Muscle of arm (tissue), 14 donors: ENCODE data around the gene TCHHL1. TPM values are rescaled to one million over a fixed set of nuclear protein-coding genes. Genes with fewer than 3 reads are reported as not detected.

Experiments
- DNase-seq: peaks from one replicate; pipeline ENCODE4 v3.0.0-alpha.2; 2013
- long read RNA-seq, 11 donors: transcript quantifications; one replicate each; lab custom pipeline, GENCODE V29; 2026
- polyA plus RNA-seq, 12 donors: library from polyadenylated mRNA; unstranded; fragments of 120-200 nt; gene quantifications; one replicate each; pipeline ENCODE4 v1.2.1, GENCODE V29; 2013; ENCODE audit not compliant: insufficient read length in 12 of 12

Gene TCHHL1
- polyA plus RNA-seq = not detected
- long read RNA-seq, donor 1 = 0 reads
- long read RNA-seq, donor 2 = 0 reads
- long read RNA-seq, donor 3 = 0 reads
- long read RNA-seq, donor 4 = 0 reads
- long read RNA-seq, donor 5 = 0 reads
- long read RNA-seq, donor 6 = 0 reads
- long read RNA-seq, donor 7 = 0 reads
- long read RNA-seq, donor 8 = 0 reads
- long read RNA-seq, donor 9 = 0 reads
- long read RNA-seq, donor 10 = 0 reads
- long read RNA-seq, donor 11 = 0 reads

DNA sequence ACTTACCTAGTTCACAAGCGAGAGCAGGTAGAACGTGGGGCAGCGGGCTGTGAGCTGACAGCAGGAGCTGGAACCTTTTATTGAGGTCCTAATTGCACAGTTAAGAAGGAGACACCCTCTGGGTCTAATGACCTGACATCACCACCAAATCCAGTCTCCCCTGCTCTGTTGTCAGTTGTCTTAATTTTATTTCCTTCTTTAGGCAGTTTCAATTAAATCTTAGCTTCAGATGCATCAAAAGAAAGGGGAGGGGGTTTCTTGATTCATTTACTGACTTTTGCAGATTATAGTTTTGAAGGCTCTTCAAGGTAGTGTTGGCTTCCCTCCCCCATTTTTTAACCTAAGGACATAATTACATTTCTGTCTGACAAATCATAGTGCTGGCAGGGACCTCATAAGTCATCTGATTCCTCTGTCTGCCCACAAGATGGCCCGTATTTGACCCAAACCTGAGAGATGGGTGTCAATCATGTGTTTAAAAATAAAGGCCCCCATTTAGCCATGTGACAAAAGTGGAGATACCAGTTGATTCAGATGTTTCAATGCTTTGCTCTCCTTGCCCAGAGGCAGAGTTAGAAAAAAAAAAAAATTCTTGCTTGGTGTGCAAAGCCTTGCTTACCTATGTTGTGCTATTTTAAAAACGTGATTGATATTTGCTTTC lies at the start of gene TCHHL1:
TSS of gene TCHHL1 (minus strand) at position 51 of the 661 bp plus-strand sequence. CDS start 921 bp downstream, outside the sequence.
- no peak for DNase-seq

DNA sequence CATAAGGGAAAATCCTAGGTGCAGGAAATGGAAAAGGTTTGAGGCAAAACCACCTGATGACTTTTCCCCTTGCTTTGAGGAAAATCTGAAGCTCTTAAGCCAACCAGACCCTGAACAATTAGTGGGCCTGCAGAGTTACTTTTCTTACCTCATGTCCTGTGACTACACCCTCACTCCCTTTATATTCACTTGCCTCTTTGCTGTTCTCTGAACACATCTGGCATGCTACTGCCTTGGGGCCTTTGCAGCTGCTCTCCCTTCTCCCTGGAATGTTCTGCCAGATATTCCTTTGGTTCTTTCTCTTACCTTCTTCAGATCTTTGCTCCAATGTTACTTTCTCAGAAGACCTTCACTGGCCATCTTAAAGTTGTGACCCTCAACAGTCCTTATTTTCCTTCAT lies 48.4 kb upstream of the TCHHL1 start:
- DNase-seq = no peak

DNA sequence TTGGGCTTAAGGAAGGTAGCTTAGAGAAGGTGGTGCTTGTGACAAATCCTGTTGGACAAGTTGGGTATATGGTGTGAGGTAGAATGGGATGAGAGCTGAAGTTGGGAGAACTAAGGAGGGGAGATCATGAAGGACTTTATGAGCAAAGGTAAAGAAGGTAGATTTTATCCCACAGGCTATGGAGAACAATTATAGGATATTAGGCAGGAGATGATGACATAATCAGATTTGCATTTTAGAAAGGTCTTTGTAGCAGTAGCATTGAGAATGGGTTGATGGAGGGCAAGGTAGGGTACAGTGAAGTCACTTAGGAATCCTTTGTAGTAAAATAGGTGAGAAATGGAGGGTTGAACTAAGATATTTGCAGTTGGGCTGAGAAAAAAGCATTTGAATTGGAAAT lies 41.3 kb upstream of the TCHHL1 start:
- no peak for DNase-seq

DNA sequence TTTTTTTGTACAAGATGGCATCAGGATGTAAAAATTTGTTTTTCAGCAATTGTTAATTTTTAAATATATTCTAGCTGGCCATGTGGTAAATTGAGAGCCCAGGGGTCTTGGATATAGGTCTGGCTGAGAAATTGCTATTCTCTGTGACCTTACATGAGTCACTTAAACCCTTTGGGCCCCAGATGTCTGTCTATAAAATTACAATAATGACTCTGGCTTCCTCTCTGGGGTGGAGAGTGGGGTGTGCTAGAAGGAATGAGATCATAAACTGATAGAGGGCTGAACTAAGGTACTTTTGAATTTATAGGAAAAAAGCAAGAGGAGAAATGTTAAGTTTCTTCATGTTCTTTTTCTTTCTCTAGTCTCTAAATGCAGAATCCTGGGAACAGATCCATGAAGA lies 38.8 kb upstream of the TCHHL1 start:
- DNase-seq = no peak

DNA sequence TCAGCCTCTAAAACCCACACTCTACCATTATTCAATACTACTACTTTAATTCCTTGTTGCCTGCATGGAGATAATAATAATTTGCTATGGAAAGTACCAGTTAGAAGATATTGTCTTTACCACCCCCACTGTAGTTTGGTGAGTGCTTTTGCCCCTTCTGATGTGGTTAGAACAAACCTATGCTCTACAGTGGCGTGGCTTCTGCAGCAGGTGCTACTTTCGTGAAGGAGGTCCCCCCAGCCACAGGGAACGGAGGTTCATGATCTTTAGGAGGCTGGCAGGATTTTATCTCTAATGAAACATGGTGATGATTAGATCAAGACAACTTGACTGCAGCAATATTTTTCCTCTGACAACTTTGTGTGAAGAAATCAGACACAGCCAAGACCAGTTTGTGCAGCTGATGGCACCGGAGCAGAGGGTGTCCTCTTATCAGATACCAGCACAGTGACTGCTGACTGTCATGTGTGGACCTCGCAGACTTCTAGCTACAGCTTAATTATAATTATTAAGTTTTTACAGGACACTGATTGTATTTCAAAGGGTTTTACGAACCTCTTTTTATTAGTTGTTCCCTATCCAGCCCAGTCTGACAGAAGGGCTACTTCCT lies 37.1 kb upstream of the TCHHL1 start:
- no peak for DNase-seq

DNA sequence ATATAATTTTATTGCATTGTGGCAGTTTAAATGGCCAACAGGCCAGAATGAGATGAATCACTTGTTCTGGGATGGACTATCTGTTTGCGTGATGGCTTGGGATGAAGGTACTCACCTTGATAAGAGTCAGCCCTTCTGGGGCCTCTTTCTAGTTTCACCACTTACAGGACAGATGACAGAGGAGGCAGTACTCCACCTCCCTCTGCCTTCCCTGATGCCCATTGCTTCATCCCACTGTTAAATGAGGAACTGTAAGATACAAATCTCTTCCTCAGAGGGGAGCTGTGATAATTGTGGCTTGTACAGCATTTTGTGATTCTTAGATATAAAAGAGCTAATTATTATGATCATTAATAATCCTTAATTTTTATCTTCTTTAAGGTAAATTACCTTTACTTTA lies 30.1 kb upstream of the TCHHL1 start:
- DNase-seq = no peak

DNA sequence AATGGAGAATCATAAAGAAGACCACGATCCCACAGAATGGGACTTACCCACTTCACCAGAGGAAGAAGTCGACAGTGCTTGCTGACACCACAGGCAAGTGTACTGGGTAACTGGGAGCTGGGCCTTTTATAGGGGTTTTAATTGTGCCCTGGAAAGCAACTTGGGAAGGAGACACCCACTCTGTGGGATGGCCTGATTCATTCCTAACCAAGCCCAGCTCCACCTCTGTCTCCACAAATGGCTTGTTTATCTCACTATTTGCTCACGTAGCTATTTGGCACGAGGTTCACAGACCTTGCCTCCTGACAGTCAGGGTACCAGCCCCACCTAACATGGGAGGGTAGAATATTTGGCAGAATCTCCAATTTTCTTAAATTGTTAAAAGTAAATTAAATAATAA lies 26.5 kb upstream of the TCHHL1 start, which contains the start of gene TCHH:
TSS of gene TCHH (minus strand) at position 101 of the 400 bp plus-strand sequence. CDS start 1,364 bp downstream, outside the sequence.
- DNase-seq = no peak

DNA sequence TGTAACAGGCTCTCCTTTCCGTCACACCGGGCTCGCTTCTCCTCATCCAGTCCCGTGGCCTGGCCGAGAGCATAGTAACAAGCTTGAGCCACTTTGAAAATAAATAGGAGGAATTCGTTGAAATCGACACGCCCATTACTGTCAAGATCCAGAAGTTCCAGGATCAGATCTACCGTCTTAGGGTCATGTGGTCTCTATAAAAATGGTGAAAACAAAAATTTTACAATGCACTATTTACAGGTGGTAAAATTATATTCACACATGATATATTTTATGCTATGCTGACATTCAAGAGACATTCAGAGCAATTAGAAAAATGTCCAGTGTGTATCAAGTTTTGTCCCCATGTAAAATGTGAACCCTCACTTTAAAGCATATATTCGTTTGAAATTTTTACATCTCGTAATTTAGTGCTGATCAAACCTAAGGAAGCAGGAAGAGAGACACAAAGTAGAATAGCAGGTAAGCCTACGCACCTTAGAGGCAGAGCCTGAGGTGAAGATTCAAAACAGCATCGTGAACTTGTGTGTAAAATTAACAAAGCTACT lies 24.1 kb upstream of the TCHHL1 start:
- no peak for DNase-seq

DNA sequence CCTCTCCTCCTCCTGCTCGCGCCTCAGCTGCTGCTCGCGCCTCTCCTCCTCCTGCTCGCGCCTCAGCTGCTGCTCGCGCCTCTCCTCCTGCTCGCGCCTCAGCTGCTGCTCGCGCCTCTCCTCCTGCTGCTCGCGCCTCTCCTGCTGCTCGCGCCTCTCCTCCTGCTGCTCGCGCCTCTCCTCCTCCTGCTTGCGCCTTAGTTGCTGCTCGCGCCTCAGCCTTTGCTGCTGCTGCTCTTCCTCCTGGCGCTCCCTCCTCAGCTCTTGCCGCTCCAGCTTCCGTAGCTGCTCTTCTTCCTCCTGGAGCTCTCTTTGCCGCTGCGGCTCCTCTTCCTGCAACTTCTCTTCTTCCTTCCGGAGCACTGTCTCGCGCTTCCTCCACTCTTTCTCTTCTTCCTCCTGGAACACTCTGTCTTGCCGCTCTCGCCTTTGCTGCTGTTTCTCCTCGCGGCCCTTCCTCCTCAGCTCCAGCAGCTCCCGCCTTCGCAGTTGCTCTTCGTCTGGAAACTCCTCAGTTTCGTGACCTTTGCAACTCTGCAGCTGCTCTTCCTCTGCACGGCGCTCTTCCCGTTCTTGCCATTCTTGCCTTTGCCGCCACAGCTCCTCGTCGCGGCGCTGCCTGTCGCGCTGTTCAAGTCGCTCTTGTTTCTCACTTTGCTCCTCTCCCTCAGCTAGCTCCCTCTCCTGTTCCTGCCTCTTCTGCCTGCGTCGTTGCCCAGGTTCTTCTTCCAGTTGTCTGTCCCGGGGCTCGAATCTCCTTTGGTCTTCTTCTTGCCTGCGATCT lies 23.4 kb upstream of the TCHHL1 start:
- DNase-seq = no peak

DNA sequence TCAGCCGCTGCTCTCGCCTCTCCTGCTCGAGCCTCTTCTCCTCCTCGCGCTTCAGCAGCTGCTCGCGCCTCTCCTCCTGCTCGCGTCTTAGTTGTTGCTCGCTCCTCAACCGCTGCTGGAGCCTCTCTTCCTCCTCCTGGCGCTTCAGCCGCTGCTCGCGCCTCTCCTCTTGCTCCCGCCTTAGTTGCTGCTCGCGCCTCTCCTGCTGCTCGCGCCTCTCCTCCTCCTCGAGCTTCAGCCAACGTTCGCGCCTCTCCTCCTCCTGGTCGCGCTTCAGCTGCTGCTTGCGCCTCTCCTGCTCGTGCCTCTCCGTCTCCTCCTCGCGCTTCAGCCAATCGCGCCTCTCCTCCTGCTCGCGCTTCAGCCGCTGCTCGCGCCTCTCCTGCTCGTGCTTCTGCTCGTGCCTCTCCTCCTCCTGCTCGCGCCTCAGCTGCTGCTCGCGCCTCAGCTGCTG lies 22.7 kb upstream of the TCHHL1 start:
- DNase-seq = no peak

DNA sequence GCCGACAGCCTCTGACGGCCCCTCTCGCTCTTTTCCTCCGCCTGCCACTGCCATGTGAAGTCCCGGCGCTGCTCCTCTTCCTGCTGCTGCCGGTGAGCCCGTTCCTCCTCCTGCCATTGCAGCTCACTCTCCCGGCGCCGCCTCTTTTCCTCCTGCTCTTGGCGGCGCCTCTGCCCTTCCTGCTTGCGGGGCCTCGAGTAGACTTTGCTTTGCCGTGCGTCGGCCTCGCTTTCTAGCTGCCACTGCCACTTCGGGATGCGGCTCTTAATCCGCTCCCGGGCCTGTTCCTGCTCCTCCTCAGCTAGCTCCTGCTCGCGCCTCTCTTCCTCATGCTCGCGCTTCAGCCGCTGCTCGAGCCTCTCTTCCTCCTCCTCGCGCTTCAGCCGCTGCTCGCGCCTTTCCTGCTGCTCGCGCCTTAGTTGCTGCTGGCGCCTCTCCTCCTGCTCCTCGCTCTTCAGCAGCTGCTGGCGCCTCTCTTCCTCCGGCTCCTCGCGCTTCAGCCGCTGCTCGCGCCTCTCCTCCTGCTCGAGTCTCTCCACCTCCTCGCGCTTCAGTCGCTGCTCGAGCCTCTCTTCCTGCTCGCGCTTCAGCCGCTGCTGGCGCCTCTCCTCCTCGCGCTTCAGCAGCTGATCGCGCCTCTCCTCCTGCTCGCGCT lies 22.1 kb upstream of the TCHHL1 start:
- no peak for DNase-seq

DNA sequence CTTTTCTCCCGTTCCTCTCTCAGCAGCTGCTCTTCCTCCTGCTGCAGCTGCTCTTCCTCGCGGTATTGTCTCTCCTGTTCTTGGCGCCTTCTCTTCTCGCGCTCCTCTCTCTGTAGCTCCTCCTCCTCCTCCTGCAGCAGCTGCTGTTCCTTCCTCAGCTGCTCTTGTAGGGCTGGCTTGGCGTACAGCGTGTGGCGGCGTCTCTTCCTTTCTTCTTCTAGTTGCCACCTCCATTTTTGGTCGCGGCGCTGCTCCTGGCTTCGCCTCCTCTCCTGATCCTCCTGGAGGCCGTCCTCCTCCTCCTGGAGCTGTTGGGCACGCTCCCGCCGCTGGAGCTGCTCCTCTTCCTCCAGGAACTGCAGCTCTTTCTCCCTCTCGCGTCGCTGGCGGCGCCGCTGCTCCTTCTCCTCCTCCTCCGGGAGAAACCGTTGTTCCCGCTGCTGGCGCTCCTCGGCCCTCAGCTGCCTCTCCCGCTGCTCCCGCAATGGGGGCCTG lies 21.5 kb upstream of the TCHHL1 start:
- DNase-seq = no peak

DNA sequence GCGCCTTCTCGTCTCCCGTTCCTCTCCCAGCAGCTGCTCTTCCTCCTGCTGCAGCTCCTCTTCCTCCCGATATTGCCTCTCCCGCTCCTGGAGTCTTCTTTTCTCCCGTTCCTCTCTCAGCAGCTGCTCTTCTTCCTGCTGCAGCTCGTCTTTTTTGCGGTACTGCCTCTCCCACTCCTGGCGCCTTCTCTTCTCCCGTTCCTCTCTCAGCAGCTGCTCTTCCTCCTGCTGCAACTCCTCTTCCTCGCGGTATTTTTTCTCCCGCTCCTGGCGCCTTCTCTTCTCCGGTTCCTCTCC lies 21.1 kb upstream of the TCHHL1 start:
- no peak for DNase-seq

DNA sequence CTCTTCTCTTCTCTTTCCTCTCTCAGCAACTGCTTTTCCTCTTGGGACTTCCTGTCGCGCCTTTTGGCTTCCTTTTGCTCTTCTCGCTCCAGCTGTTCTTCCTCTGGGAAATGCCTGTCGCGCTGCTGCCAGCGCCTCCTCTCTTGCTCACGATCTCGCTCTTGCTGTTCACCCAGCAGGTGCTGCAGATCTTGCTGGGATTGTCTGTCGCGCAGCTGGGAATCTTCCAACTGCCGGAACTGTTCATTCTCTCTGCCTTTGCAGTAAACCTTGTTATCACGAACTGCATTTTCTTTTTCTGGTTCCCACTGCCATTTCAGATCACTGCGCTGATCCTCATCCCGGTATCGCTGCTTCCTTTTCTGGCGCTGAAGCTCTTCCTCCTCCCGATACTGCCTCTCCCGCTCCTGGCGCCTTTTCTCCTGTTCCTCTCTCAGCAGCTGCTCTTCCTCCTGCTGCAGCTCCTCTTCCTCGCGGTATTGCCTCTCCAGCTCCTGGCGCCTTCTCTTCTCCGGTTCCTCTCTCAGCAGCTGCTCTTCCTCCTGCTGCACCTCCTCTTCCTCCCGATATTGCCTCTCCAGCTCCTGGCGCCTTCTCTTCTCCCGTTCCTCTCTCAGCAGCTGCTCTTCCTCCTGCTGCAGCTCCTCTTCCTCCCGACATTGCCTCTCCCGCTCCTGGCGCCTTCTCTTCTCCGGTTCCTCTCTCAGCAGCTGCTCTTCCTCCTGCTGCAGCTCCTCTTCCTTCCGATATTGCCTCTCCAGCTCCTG lies 20.6 kb upstream of the TCHHL1 start:
- DNase-seq = no peak

DNA sequence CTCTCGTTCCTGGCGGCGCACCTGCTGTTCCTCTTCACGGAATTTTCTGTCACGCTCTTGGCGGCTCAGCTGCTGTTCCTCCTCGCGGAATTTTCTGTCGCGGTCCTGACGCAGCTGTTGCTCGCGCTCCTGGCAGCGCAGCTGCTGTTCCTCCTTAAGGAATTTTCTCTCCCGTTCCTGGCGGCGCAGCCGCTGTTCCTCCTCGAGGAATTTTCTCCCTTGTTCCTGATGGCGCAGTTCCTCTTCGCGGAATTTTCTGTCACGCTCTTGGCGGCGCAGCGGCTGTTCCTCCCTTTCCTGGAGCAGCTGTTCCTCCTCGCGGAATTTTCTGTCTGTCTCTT lies 20.0 kb upstream of the TCHHL1 start:
- no peak for DNase-seq

DNA sequence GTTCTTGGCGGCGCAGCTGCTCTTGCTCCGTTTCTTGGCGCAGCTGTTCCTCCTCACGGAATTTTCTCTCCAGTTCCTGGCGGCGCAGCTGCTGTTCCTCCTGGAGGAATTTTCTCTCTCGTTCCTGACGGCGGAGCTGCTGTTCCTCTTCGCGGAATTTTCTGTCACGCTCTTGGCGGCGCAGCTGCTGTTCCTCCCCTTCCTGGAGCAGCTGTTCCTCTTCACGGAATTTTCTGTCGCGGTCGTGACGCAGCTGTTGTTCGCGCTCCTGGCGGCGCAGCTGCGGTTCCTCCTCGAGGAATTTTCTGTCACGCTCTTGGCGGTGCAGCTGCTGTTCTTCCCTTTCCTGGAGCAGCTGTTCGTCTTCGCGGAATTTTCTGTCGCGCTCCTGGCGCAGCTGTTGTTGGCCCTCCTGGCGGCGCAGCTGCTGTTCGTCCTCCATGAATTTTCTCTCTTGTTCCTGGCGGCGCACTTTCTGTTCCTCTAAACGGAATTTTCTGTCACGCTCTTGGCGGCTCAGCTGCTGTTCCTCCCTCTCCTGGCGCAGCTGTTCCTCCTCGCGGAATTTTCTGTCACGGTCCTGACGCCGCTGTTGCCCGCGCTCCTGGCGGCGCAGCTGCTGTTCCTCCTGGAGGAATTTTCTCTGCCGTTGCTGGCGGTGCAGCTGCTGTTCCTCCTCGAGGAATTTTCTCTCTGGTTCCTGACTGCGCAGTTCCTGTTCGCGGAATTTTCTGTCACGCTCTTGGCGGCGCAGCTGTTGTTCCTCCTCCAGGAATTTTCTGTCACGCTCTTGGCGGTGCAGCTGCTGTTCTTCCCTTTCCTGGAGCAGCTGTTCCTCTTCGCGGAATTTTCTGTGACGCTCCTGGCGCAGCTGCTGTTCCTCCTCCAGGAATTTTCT lies 19.4 kb upstream of the TCHHL1 start:
- no peak for DNase-seq

DNA sequence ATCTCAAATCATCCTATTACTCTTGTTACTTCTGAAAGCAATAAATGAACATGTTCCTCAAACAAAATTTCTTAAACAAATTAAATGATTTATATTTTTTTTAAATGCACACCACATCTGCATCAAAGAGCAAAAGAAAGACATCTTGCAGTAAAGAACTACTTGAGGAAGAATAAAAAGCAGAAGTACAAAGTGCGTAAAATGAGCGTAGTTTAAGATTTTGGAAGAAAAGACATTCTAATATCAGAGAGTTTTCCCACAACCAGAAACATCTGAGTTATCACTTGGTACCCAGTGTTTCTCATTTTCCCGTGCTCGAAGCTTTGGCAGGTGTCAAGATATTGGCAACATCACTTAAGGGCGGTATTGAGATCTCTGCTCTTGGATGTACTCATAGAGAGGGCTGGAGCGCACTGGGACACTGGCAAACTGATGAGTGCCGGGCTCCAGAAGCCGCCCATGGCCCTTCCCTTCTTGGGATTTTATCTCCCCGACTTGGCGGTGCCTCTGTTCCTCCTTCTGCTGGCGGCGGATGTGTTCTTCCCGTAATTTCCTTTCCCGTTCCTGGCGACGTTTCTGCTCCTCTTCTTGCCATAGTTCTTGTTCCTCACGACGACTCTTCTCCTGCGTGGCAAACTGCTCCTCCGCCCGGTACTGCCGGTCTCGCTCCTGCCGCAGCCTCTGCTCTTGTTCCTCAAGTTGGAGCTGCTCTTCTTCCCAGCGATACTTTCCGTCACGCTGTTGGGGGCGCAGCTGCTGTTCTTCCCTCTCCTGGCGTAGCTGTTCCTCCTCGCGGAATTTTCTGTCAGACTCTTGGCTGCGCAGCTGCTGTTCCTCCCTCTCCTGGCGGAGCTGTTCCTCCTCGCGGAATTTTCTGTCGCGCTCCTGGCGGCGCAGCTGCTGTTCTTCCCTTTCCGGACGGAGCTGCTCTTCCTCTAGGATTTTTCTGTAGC lies 18.4 kb upstream of the TCHHL1 start:
- no peak for DNase-seq

DNA sequence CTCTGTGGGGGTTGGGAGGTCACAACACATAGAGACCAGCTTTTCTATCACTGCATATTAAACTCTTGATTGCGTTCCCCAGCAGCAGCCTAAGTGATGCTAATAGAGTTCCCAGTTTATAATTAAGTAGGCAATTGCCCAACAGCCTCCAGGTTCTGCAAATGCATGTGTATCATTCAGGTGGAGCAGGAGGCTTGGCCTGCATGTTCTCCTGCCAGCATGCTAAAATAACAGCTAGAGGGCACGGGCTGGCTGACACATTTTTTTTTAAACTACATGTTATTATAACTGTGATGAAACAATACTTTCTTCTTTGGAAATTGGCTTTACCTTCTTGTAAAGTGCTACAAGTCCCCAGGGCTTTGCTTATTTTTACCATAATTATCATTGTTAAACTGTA lies 16.0 kb upstream of the TCHHL1 start:
- DNase-seq = no peak

DNA sequence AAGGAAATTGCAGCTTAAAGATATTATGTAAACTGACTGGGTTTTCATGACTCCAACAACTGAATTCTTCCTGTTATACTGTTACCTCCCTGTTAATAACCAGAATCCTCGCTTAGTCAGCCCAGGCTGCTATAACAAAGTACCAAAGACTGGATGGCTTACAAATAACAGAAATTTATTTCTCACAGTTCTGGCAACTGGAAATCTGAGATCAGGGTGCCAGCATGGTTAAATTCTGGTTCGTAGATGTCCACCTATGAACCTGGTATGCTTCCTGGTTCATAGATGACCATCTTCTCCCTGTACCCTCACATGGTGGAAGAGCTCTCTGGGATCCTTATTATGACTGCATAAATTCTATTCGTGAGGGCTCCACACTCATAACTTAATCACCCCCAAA lies 8.1 kb upstream of the TCHHL1 start:
- no peak for DNase-seq
